MM.1S (cell line): ENCODE measurements around the gene SLC35E2B.

Experiments
- EZH2 ChIP-seq: fragments of 300-600 bp; sonication (generic); optimal IDR thresholded peaks from 2 replicates; pipeline ENCODE3; 2017; ENCODE audit warnings: low read depth, mild to moderate bottlenecking, antibody characterized with exemption, low read length, mixed read lengths
- EZH2phosphoT487 ChIP-seq: fragments of 300-600 bp; sonication (generic); IDR thresholded peaks from 2 replicates; pipeline ENCODE4 v1.6.1; 2018; ENCODE audit warnings: antibody characterized with exemption, low read length
- TF ChIP-seq, protein P1 (sequence below): fragments of 300-600 bp; sonication (generic); IDR thresholded peaks from 2 replicates; pipeline ENCODE4 v1.5.1; 2016; ENCODE audit warnings: antibody characterized with exemption, low read length, mixed read lengths

DNA sequence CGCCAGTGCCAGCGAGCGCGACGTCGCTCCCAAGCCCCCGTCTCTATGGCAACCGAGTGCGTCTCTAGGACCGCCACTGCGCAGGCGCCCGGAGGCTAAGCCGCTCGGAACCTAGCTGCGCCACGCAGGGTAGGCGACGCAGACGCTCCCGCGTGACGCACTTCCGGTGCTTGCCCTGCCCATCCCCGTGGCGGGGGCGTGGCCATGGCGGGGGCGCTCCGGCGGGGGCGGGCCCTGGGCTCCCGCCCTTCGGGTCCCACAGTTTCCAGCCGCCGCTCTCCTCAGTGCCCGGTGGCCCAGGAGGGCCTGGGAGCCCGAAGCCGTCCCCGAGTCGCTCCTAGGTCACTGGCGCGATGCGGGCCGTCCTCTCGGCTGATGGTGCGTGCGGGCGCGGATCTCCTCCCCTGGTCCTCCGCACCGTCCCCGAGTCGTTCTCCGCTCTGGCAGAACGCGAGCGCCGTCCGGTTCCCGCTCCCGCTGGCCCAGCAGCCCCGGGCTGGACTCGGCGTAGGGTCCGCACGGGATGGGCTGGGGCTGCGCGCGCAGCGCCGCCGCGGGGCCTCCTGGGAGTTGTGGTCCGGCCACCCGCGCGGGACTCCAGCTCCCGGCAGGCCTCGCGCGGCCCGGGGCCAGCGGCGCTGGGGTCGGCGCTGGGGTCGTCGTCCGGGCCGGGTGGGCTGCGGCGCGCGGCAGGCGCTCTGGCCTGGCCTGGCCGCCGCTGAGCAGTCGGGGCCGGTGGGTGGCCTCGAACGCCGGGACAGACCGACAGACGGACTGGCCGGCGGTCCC is 77.1 kb downstream of the SLC35E2B start, which contains the start of gene MIB2:
- TF ChIP-seq, protein P1, sequence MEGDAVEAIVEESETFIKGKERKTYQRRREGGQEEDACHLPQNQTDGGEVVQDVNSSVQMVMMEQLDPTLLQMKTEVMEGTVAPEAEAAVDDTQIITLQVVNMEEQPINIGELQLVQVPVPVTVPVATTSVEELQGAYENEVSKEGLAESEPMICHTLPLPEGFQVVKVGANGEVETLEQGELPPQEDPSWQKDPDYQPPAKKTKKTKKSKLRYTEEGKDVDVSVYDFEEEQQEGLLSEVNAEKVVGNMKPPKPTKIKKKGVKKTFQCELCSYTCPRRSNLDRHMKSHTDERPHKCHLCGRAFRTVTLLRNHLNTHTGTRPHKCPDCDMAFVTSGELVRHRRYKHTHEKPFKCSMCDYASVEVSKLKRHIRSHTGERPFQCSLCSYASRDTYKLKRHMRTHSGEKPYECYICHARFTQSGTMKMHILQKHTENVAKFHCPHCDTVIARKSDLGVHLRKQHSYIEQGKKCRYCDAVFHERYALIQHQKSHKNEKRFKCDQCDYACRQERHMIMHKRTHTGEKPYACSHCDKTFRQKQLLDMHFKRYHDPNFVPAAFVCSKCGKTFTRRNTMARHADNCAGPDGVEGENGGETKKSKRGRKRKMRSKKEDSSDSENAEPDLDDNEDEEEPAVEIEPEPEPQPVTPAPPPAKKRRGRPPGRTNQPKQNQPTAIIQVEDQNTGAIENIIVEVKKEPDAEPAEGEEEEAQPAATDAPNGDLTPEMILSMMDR = no peak
- TF ChIP-seq EZH2phosphoT487 (no peak), EZH2 (no peak)
